Activated CD4-positive, CD25-positive, alpha-beta regulatory T cell treated with anti-CD3 and anti-CD28 coated beads, Interleukin-2, amount 50 U/mL, for 24 hours (primary cell): Measurements from ENCODE around the gene FAM118A.
"Not testable (repeated sequence)": the region's sequence is repeated elsewhere in the genome, so short reads cannot be mapped to it uniquely, and the experiment has no call there.

Experiments
- ATAC-seq, 2 donors: fragments of 150-1000 bp; cut with Tn5 transposase; one replicate each; pipeline ENCODE4 v1.10.0; 2021; ENCODE audit warnings: mild to moderate bottlenecking in 1 of 2, moderate library complexity in 1 of 2

The FAM118A gene

DNA sequence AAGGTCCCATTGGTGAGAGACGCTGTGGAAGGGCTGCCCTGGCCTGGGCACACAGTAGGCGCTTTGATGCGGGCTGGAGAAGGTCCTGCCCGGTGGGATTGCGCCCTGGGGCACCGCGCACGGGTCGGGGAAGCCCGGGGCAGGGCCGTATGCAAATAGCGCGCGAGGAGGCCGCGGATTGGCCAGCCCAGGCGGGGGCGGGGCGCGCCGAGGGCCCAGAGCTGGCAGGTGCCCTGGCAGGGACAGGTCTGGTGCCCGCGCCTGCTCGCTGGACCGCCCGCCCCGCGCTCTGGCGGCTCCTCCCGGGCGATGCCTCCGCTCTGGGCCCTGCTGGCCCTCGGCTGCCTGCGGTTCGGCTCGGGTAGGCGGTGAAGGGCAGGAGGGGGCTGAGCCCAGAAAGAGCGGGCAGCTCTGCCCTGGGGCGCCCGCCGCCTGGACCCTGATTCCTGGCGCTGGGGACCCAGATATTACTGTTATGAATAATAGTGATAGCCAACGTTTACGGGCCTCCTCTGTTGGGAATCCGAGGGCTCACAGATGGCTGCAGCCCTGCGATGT lies 24.9 kb upstream of the FAM118A start, which contains the start of gene UPK3A:
Gene UPK3A, plus strand, starts transcription at position 245 of the 558 bp plus-strand sequence. Its CDS starts 65 bp downstream, at position 310.
- peak; percentile 96 to 97 for ATAC-seq

DNA sequence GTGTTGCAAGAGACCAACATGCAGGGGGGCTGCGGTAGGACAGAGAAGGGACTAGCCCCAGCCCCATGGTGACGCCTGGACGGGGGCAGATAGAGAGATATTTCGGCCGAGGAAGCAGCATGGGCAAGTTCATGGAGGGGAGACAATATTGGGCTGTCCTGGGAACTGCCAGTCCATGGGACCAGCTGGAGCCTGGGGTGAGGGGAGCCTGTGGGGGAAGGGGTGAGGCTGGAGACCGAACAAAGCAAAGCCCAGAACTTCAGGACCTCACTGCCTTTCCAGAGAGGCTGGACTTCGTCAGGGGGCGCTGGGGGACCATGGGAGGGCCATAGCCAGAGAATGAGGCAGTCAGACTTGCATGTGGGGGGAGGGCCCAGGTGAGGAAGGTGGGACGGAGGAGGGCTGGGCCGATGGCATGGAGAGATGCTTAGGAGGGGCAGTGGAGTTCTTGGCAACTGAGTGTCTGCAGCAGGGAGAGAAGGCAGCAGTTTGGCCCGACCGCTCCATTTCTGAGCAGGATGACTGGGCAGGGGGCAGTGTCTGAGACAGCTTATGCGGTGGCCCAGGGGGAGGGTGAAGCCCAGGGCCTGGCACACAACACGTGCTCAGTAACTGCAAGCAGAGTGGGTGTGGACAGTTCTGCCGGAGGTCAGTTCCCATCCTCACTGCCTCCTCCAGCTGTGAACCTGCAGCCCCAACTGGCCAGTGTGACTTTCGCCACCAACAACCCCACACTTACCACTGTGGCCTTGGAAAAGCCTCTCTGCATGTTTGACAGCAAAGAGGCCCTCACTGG lies 24.3 kb upstream of the FAM118A start:
- ATAC-seq: no peak

DNA sequence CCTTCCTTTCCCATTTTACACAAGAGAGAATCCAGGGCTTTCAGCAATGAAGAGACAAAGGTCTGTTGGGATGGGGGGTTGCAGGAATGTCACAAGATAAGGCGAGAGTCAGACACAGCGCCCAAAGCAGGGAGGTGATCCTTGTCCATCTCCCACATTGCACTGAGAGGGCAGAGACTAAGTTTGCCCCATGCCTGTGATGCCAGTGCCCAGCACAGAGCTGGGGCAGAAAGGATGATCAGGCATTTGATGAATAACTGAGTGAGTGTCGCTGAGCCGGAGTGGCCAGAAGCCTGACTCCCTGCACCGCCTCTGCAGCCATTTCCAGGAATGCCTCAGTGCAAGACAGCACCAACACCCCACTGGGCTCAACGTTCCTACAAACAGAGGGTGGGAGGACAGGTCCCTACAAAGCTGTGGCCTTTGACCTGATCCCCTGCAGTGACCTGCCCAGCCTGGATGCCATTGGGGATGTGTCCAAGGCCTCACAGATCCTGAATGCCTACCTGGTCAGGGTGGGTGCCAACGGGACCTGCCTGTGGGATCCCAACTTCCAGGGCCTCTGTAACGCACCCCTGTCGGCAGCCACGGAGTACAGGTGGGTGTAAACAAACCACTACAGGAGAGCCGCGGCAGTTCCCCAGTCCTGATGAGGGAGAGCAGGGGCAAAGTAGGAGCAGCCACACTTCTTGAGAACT lies 22.7 kb upstream of the FAM118A start:
- ATAC-seq: no peak

DNA sequence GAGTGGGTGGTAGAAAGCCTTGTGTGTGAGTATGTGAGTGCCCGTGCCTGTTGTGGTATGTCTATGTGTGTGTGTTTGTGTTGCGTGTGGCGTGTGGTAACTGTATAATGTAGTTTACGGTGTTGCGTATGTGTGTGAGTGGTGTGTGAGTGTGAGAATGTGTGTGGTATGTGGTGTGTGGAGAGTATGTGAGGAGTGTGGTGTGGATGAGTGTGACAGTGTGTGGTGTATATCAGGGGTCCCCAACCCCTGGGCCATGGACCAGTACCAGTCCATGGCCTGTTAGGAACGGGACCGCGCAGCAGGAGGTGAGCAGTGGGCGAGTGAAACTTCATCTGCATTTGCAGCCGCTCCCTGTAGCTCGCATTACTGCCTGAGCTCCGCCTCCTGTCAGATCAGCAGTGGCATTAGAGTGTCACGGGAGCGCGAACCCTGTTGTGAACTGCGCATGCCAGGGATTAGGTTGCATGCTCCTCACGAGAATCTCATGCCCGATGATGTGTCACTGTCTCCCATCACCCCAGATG lies 19.3 kb upstream of the FAM118A start:
- ATAC-seq: no peak

DNA sequence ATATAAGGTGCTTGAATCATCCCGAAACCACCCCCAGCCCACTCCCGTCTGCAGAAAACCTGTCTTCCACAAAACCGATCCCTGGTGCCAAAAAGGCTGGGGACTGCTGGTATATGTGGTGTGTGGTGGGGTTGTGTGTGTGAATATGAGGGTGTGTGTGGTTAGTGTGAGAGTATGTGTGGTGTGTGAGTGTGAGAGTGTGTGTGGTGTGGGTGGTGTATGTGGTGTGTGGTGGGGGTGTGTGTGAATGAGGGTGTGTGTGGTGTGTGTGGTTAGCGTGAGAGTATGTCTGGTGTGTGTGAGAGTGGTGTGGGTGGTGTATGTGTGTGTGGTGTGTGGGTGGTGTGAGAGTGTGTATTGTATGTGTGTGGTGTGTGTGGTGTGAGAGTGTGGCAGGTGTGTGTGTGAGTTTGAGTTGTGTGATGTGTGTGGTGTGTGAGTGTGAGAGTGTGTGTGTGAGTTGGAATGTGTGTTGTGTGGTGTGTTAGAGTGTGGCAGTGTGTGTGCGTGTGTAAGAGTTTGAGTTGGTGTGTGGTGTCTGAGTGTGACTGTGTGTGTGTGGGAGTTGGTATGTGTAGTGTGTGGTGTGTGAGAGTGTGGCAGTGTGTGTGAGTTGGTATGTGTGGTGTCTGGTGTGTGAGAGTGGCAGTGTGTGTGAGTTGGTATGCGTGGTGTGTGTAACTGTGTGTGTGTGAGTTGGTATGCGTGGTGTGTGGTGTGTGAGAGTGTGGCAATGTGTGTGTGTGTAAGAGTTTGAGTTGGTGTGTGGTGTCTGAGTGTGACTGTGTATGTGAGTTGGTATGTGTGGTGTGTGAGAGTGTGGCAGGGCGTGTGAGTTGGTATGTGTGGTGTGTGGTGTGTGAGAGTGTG lies 18.4 kb upstream of the FAM118A start:
- ATAC-seq: peak in 1 of 2 donors; percentile 53

DNA sequence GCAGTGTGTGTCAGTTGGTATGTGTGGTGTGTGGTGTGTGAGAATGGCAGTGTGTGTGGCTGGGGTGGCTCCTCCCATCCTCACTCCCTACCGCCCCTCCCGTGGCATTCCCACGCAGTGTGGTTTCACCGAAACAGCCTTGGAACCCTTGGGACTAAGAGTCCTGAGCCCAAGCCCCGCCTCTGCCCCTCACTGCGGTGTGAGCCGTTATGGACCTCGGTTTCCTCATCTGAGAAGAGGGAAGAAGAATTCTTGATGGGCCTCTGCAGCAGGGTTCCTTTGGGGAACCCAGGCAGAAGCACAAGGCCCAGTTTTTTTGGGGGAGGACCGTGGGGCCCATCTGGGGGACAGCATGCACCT lies 17.8 kb upstream of the FAM118A start:
- ATAC-seq: no peak

DNA sequence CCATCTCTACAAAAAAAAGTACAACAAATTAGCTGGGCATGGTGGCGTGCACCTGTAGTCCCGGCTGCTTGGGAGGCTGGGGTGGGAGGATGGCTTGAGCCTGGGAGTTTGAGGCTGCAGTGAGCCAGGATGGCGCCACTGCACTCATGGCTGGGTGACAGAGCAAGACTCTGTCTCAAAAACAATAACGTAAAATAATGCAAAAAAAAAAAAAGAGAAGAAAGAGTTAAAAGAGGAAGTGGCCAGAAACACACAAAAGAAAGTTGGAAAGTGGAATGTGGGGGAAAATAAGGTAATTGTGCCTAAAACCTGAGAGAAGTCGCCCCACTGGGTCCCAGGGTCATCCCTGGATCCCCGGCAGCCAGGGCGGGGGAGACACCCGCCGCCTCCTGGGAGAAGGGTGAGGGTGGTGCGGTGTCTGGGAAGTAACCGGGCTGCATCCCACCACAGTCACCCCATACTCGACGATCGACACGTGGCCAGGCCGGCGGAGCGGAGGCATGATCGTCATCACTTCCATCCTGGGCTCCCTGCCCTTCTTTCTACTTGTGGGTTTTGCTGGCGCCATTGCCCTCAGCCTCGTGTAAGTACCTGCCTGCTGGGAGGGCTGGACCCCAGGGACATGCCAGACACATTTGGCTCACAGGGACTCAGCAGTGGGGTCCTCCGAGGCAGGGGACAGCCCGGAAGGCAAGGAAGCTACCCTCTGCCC lies 16.8 kb upstream of the FAM118A start:
- no peak for ATAC-seq

DNA sequence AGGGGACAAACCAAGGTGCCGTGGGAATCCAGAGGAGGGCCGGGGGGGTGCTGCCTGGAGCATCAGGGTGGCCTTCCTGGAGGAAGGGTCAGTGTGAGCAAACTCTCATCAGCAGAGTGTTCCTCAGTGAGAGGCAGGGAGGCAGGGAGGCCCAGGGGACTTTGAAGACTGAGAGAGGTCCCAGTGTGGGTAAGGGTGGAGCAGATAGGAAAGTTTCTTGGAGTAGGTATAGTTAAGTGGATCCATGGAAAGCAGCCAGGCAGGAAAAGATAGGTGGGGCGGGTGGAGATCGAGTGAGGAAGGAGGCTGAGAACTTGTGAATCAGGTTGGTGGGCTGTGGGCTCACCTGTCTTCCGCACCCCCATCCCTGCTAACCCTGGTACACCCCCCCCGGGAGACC lies 15.7 kb upstream of the FAM118A start:
- ATAC-seq: no peak

DNA sequence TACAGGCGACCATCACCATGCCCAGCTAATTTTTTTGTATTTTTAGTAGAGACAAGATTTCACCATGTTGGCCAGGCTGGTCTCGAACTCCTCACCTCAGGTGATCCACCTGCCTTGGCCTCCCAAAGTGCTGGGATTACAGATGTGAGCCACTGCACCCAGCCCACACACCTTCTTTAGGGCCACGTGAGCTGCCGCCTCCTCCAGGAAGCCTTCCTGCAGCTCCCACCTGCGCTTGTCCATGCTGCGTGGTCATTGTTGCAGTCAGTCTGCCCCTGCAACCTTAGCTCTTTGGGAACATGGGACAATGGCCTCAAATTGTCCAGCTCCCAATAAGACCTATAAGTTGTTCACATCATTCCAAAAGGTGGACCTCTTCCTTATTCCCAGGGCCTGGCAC lies 14.7 kb upstream of the FAM118A start:
- ATAC-seq: not testable (repeated sequence)

DNA sequence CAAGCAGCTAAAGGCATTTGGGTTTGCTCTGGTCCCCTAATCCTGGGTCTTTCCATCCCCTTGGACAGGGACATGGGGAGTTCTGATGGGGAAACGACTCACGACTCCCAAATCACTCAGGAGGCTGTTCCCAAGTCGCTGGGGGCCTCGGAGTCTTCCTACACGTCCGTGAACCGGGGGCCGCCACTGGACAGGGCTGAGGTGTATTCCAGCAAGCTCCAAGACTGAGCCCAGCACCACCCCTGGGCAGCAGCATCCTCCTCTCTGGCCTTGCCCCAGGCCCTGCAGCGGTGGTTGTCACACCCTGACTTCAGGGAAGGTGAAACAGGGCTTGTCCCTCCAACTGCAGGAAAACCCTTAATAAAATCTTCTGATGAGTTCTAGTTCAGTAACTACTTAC lies 14.2 kb upstream of the FAM118A start:
- ATAC-seq: no peak

DNA sequence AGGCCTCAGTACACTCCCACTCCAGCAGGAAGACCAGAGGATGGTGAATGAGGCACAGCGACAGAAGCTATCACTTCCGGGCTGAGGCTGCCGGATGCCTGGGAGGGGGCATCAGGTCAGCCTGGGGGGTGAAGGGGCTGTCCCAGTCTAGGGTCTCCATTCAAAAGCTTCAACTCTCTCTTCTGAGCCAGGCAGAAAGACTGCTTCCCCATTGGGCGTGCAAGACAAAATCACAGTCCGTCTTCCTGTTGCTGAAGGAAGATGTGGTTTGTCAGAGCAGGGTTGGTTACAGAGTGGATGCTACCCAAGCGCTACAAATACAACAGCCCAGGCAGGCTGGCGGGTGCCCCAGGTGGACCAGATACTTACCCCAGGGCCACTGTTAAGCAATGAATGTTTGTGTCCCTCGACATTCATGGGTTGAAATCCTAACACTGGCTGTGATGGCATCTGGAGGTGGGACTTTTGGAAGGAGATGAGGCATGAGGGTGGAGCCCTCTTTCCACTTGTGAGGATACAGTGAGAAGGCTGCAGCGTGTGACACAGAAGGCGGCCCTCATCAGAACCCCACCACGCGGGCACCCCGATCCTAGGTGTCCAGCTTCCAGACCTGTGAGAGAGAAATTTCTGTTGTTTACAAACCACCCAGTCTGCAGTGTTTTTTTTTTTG lies 13.0 kb upstream of the FAM118A start:
- peak; percentile 58 to 67 for ATAC-seq

DNA sequence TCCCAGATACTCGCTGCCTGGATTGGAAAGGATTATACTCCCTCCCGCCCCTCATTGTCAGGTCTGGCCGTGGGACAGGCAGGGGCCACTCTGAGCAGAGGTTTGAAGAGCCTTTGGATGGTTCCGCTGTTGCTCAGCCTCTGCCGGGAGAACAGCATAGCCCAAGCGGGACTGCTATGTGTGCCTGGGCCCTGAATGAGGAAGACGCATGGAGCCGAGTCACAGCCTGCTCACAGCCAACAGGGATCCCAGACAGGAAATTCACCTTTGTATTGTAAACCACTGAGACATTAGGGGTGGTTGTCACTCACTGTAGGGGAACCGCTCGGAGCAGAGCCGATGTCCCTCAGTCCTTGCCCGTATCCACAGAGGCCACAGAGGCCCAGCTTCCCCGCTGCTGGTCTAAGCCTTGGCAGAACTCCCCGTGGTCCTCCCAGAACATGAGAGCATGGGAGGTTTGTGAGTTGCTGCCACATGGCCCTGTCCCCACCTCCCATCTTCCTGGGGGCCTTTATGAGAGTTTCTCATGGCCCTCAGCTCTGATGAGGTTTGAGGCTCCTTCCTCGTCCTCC lies 10.7 kb upstream of the FAM118A start:
- ATAC-seq: no peak

DNA sequence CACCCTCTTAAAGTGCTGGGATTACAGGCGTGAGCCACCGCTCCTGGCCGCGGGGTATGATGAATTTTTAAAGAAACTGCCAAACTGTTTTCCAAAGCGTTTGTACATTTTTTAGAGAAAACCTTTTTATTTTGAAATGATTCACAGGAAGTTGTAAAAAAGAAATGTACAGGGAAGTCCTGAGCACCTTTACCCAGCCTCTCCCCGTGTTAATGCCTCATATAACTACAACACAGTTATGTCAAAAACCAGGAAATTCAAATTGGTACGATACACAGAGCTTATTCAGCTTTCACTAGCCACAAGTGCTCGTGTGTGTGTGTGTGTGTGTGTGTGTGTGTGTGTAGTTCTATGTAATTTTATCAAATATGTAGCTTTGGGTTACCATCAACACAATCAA lies 7.0 kb upstream of the FAM118A start:
- ATAC-seq: no peak

DNA sequence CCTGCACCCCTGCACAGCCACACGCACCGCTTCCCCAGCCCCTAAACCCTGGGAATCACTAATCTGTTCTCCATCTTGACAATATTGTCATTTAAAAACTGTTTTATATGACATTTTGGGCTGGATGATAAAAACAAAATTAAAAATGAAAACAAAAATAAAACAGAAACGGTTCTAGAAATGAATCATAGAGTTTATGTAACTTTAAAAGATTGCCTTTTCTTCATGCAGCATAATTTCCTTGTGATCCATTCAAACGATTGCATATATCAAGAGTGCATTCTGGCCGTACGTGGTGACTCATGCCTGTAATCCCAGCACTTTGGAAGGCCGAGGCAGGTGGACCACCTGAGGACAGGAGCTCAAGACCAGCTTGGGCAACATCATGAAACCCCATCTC lies 6.6 kb upstream of the FAM118A start:
- peak in 1 of 2 donors; percentile 31 for ATAC-seq

DNA sequence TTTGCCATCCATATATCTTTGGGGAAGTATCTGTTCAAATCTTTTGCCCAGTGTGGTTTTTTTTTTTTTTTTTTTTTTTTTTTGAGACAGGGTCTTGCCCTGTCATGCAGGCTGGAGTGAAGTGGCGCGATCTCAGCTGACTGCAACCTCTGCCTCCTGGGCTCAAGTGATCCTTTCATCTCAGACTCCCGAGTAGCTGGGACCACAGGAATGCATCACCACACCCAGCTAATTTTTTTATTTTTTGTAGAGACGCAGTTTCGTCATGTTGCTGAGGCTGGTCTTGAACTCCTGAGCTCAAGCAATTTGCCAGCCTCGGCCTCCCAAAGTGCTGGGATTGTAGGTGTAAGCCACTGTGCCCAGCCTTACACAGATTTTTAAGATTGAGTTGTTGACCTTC lies 4.8 kb upstream of the FAM118A start:
- no peak for ATAC-seq

DNA sequence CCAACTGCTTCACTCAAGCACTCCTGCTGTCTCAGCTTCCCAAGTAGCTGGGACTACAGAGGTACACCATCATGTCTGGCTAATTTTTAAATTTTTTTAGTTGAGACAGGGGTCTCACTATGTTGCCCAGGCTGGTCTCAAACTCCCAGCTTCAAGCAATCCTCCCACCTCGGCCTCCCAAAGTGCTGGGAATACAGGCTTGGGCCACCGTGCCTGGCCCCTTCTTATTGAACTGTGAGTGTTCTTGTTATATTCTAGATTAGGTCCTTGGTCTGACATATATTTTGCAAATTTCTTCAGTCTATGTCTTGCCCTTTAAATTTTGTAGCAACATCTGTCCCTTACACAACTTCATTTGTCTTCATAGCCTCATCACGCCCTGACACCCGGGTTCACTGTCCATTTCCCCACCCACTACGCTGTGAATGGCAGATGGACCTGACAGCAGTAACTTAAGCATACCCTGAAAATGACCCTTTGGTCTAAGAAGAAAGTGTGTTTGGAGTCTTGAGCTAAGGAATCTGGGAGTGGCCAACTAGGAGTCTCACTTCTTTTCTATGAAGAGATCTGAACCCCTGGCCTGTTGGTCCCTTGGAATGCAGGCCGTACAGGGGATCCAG lies 4.2 kb upstream of the FAM118A start:
- no peak for ATAC-seq

DNA sequence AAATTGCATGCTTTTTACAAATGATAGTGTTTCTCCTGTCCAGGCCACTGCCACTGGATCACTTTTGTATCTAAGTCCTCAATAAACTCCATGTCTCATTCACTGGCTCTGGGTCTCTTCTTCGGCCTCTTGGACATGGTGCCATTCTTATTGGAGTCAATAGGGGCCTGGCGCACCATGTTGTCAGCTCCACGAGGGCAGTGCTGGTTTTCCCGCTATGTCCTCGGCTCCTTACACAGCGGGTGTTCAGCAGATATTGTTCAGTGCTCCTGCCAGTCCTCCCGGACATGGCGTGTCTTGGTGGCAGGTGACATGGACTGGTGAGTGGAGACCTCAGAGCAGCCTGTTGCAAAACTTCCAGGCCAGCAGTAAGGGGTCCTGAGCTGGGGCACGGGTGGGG lies 3.6 kb upstream of the FAM118A start:
- ATAC-seq: no peak

DNA sequence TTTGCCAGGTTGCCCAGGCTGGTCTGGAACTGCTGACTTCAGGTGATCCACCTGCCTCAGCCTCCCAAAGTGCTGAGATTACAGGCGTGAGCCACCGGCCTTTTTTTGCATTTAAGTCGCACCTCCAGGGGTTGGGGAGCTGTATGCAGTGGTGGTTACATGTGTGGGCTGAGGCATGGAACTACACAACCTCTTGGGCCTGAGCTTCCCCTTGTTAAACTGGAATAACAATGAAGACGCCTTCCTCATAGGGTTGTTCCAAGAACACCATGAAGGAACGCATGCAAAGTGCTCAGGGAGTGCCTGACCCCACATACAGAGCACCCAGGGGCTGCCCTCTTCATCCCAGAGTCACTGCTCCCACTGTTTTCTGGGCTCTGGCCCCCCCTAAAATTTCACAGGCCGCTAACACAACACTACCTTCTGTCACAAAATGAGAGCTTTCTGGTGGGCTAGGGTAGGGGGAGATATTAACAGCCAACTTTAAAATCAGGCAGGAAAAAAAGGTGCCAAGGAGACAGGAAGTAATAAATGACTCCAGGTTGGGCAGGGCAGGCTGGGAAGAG lies 1.3 kb upstream of the FAM118A start:
- ATAC-seq: no peak

DNA sequence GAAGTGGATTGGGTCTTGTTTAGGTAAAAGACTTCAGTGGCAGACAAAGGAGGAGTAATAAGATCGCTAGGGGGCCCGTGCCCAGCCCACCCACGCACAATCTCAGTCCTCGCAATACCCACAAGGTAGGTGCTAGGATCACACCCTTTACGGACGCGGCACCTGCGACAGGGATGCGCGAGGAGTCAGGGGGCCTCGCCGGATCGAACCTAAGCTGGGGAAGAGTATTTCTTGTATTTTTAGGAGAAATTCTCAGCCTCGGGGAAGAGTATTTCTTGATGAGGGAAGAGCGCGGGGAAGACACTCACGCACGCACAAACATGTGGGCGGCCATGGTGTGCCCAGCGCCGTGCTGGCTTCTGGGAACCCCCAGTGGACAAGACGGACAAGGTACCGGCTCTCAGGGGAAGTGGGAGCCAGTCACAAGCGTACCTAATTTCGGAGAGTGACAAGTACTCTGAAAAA lies 745 bp upstream of the FAM118A start:
- ATAC-seq: no peak

DNA sequence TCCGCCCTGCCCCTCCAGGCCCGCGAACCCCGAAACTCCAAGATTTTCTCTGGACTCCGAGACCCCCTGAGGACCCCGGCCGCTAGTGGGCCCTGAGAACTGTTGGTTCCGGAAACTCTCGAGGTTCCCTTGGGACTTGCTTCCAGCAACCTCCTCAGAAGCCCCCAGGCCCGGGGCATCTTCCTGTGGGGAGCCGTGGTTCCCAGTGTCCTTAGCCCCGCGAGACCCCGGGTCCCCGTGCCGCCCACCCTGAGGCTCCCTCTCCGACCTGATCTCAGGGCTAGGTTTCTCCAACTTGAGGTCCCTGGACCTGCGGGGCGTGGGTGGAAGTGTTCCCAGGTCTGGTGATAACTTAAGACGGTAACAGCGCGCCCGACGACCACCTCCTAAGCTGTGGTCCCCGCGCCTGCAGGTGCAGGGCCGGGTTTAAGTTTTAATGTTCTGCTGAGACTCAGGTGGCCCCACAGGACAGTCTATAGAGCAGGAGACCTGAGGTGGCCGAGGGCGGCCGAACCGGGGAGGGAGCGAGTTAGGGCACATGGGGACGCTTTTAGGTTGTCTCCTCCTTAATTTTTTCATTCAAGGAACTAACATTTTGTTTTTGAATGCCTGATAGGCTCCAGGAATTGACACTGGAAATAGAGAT lies 720 bp downstream of the FAM118A start:
- no peak for ATAC-seq
